Caco-2 (cell line): ENCODE results near the gene LDLRAD2. TPM values are rescaled to one million over a fixed set of nuclear protein-coding genes. Genes with fewer than 3 reads are reported as not detected.

ENCODE experiments used
- BruUV-seq: library from RNA; stranded (reverse); fragments of 400-500 nt; replicated peaks from 2 replicates; lab custom pipeline; 2021; lab: Mats Ljungman, UMichigan
- CTCF ChIA-PET: fragments of 300-600 bp; sonication (Branson Sonifier 250); formaldehyde crosslinking; loops from one replicate; lab custom pipeline; 2022; ENCODE audit warnings: antibody characterized with exemption; lab: Charles Lee
- POLR2A ChIA-PET: fragments of 300-600 bp; sonication (Branson Sonifier 250); formaldehyde crosslinking; loops from one replicate; lab custom pipeline; 2022; ENCODE audit warnings: antibody characterized with exemption; lab: Charles Lee
- DNase-seq, 2 experiments: peaks; one replicate each; pipeline versions ENCODE4 v3.0.0 to v3.0.0-alpha.2; 2020 to 2022
- H3K27me3 ChIP-seq: replicated peaks from 2 replicates; pipeline ENCODE4 v1.6.0; 2011; ENCODE audit warnings: low read length; ENCODE audit not compliant: control insufficient read depth, insufficient read depth
- H3K36me3 ChIP-seq: 2 replicates; pipeline ENCODE4 v1.5.1; 2011; ENCODE audit warnings: low read length; ENCODE audit not compliant: control insufficient read depth, insufficient read depth
- H3K4me1 ChIP-seq: fragments of 250-450 bp; sonication (Bioruptor Pico); 2 replicates; pipeline ENCODE4 v1.5.1; 2020; ENCODE audit warnings: mild to moderate bottlenecking
- H3K4me3 ChIP-seq: 2 replicates; pipeline ENCODE4 v1.5.1; 2011; ENCODE audit warnings: low read depth, mild to moderate bottlenecking, control low read depth, low read length
- H3K9me3 ChIP-seq: fragments of 250-450 bp; sonication (Bioruptor Pico); 2 replicates; pipeline ENCODE4 v1.5.1; 2020; ENCODE audit warnings: mild to moderate bottlenecking, moderate library complexity
- H3K27ac Mint-ChIP-seq: one replicate; pipeline ENCODE4 v1.8.0; 2022; ENCODE audit warnings: mixed read lengths; ENCODE audit not compliant: unreplicated experiment
- H3K27me3 Mint-ChIP-seq: one replicate; pipeline ENCODE4 v1.8.0; 2022; ENCODE audit warnings: mixed read lengths; ENCODE audit not compliant: insufficient read depth, unreplicated experiment
- H3K36me3 Mint-ChIP-seq: one replicate; pipeline ENCODE4 v1.8.0; 2022; ENCODE audit warnings: mild to moderate bottlenecking, mixed read lengths; ENCODE audit not compliant: insufficient read depth, unreplicated experiment
- H3K4me1 Mint-ChIP-seq: one replicate; pipeline ENCODE4 v1.8.0; 2022; ENCODE audit warnings: low read depth, mixed read lengths; ENCODE audit not compliant: unreplicated experiment
- H3K4me3 Mint-ChIP-seq: one replicate; pipeline ENCODE4 v1.8.0; 2022; ENCODE audit warnings: mild to moderate bottlenecking, moderate library complexity, mixed read lengths; ENCODE audit not compliant: unreplicated experiment
- H3K9me3 Mint-ChIP-seq: one replicate; pipeline ENCODE4 v1.8.0; 2022; ENCODE audit warnings: mixed read lengths; ENCODE audit not compliant: unreplicated experiment
- CTCF ChIP-seq, 2 experiments: fragments of 200-600 bp in 1 of 2; IDR thresholded peaks; 1 replicate in 1 of 2; 2 replicates in 1 of 2; pipeline versions ENCODE4 v1.5.1 to v1.8.0; 2011 to 2022; ENCODE audit warnings: antibody characterized with exemption in 1 of 2, control low read depth in 1 of 2, inconsistent platforms in 1 of 2, low read depth in 1 of 2, low read length in 1 of 2, mild to moderate bottlenecking in 1 of 2, moderate library complexity in 1 of 2; ENCODE audit not compliant: insufficient read depth in 1 of 2, severe bottlenecking in 1 of 2, unreplicated experiment in 1 of 2
- intact Hi-C: fragments of 100-400 bp; cut with micrococcal nuclease; formaldehyde crosslinking; loops from one replicate; pipeline ENCODE4 v1.10.0; 2022; ENCODE audit not compliant: unreplicated experiment
- total RNA-seq: library from RNA; stranded (reverse); gene quantifications from 2 replicates; pipeline ENCODE4 v1.2.3, GENCODE V29; 2022

The LDLRAD2 gene
- total RNA-seq, 1 experiment from 2014 or later, result not detected

DNA sequence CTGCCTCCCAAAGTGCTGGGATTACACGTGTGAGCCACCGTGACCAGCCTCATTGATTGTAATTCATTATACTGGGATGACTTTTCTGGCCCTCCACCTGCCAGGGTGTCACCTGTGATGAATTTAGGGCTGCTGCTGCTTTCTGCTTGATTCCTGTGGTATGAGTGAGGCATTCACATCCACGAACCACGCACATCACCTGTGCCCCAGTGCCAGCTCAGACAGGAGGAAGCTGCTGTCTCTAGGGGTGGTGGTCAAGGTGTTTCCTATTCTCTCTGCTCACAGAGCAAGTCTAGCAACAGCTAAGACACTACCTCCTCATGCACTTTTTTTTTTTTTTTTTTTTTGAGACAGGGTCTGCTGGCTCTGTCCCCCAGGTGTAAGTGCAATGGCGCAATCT is 12.3 kb upstream of the LDLRAD2 start:
- intact Hi-C loops, result no loop called here
- no peak for TF ChIP-seq CTCF (IDR thresholded peaks at IDR 0.05; ENCODE audit: insufficient read depth in 1 of 2, low read depth in 1 of 2, low read length in 1 of 2, severe bottlenecking in 1 of 2, unreplicated experiment in 1 of 2)
- ChIA-PET CTCF (interaction anchor here (0.8 kb wide), 1 partner anchor 9 kb away, joined by 3 read pairs; no protein-coding TSS in a partner anchor), POLR2A (no interaction called here)
- H3K4me3 ChIP-seq, result no peak overlapping the region
- Mint-ChIP-seq H3K4me3 (no peak overlapping the region), H3K27me3 (no peaks in the 10 kb centered on the region), H3K27ac (no peak overlapping the region), H3K9me3 (peaks cover 8% of the 10 kb centered on the region), H3K4me1 (no peaks in the 10 kb centered on the region), H3K36me3 (no peaks in the 10 kb centered on the region)
- H3K4me1 ChIP-seq, result no peaks in the 10 kb centered on the region
- no peaks in the 10 kb centered on the region for H3K36me3 ChIP-seq
- DNase-seq, result no peak
- no peaks in the 10 kb centered on the region for H3K27me3 ChIP-seq
- BruUV-seq, result no TSS peak
- peaks cover 9% of the 10 kb centered on the region; the same call in 1 of the 2 replicates for H3K9me3 ChIP-seq

GRCh38 chr1:21801100-21801499 is 11.0 kb upstream of the LDLRAD2 start:
- no peaks in the 10 kb centered on the region for H3K27me3 Mint-ChIP-seq
- ChIA-PET CTCF (no interaction called here), POLR2A (no interaction called here)
- Histone ChIP-seq H3K9me3 (no peaks in the 10 kb centered on the region), H3K4me3 (no peak overlapping the region), H3K27me3 (no peaks in the 10 kb centered on the region), H3K4me1 (no peaks in the 10 kb centered on the region), H3K36me3 (no peaks in the 10 kb centered on the region)
- no peaks in the 10 kb centered on the region for H3K36me3 Mint-ChIP-seq
- H3K4me3 Mint-ChIP-seq, result no peak overlapping the region
- no peaks in the 10 kb centered on the region for H3K9me3 Mint-ChIP-seq
- H3K4me1 Mint-ChIP-seq, result no peaks in the 10 kb centered on the region
- intact Hi-C loops, result no loop called here
- H3K27ac Mint-ChIP-seq, result no peak overlapping the region
- no peak for DNase-seq
- no TSS peak for BruUV-seq
- TF ChIP-seq CTCF (IDR thresholded peaks at IDR 0.05; ENCODE audit: insufficient read depth in 1 of 2, low read depth in 1 of 2, low read length in 1 of 2, severe bottlenecking in 1 of 2, unreplicated experiment in 1 of 2), result no peak

DNA sequence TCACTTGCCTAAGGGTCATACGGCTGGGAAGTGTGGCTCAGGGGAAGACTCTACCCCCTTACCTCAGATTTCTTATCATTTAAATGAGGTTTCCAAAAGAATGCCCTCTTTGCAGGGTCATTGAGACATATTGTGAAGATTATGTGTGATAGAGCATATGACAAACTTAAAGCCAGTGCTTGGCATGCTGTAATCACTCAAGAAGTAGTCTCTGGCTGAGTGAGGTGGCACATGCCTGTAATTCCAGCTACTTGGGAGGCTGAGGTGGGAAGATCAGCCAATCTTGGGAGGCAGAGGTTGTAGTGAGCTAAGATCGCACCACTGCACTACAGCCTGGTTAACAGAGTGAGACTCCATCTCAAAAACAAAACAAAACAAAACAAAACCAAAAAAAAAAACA is 7.5 kb upstream of the LDLRAD2 start:
- ChIA-PET POLR2A (no interaction called here), CTCF (no interaction called here)
- Histone ChIP-seq H3K4me1 (no peaks in the 10 kb centered on the region), H3K4me3 (no peak overlapping the region), H3K27me3 (no peaks in the 10 kb centered on the region), H3K36me3 (no peaks in the 10 kb centered on the region), H3K9me3 (no peaks in the 10 kb centered on the region)
- Mint-ChIP-seq H3K36me3 (no peaks in the 10 kb centered on the region), H3K27ac (no peak overlapping the region), H3K4me1 (no peaks in the 10 kb centered on the region), H3K27me3 (no peaks in the 10 kb centered on the region), H3K4me3 (no peak overlapping the region), H3K9me3 (no peaks in the 10 kb centered on the region)
- BruUV-seq, result no TSS peak
- no peak for DNase-seq
- intact Hi-C loops, result no loop called here
- TF ChIP-seq CTCF (IDR thresholded peaks at IDR 0.05; ENCODE audit: insufficient read depth in 1 of 2, low read depth in 1 of 2, low read length in 1 of 2, severe bottlenecking in 1 of 2, unreplicated experiment in 1 of 2), result no peak
